Measurements from ENCODE around the gene ADAMTSL5.
"Not testable (repeated sequence)": the region's sequence is repeated elsewhere in the genome, so short reads cannot be mapped to it uniquely, and the experiment has no call there.

Gene ADAMTSL5

GRCh38 chr19:1523412-1524286, 10.8 kb upstream of the ADAMTSL5 start, which contains the start of gene PLK5:
TSS of gene PLK5 (plus strand) at chr19:1524077. CDS start at chr19:1526997, 2,920 bp downstream.
- no peak for DNase-seq (ENCODE audit: low read depth)
- H3K4me3 ChIP-seq (ENCODE audit: low read depth, low read length) = no peak within 1 kb of the TSS

GRCh38 chr19:1522838-1523237, 10.0 kb upstream of the ADAMTSL5 start:
- no peak for TF ChIP-seq CTCF (IDR thresholded peaks at IDR 0.05; ENCODE audit: low read depth, low read length, missing control alignments)
- DNase-seq (ENCODE audit: low read depth) = no peak

More at GRCh38 chr19:1523412-1524286, 10.8 kb upstream of the ADAMTSL5 start, which contains the start of gene PLK5:
- TF ChIP-seq CTCF (IDR thresholded peaks at IDR 0.05; ENCODE audit: low read depth, low read length, missing control alignments) = no peak

GRCh38 chr19:1522061-1522460, 9.2 kb upstream of the ADAMTSL5 start:
- no peak for TF ChIP-seq CTCF (IDR thresholded peaks at IDR 0.05; ENCODE audit: low read depth, low read length, missing control alignments)
- no peak for DNase-seq (ENCODE audit: low read depth)
- H3K4me3 ChIP-seq (ENCODE audit: low read depth, low read length) = no peak overlapping the region

More at GRCh38 chr19:1522838-1523237, 10.0 kb upstream of the ADAMTSL5 start:
- H3K4me3 ChIP-seq (ENCODE audit: low read depth, low read length) = no peak overlapping the region

GRCh38 chr19:1521636-1522035, 8.8 kb upstream of the ADAMTSL5 start:
- no peak overlapping the region for H3K4me3 ChIP-seq (ENCODE audit: low read depth, low read length)
- no peak for DNase-seq (ENCODE audit: low read depth)
- TF ChIP-seq CTCF (IDR thresholded peaks at IDR 0.05; ENCODE audit: low read depth, low read length, missing control alignments) = no peak

GRCh38 chr19:1520203-1520780, 7.5 kb upstream of the ADAMTSL5 start:
- no peak overlapping the region for H3K4me3 ChIP-seq (ENCODE audit: low read depth, low read length)
- no peak for DNase-seq (ENCODE audit: low read depth)
- TF ChIP-seq CTCF (IDR thresholded peaks at IDR 0.05; ENCODE audit: low read depth, low read length, missing control alignments) = no peak

- DNase-seq (ENCODE audit: low read depth); H3K4me3 ChIP-seq (ENCODE audit: low read depth, low read length): not testable (repeated sequence)
Measured at GRCh38 chr19:1519802-1520201, 7.0 kb upstream of the ADAMTSL5 start.

- DNase-seq (ENCODE audit: low read depth) = no peak
- no peak overlapping the region for H3K4me3 ChIP-seq (ENCODE audit: low read depth, low read length)
- TF ChIP-seq CTCF (IDR thresholded peaks at IDR 0.05; ENCODE audit: low read depth, low read length, missing control alignments) = no peak
Measured at GRCh38 chr19:1518471-1518870, 5.7 kb upstream of the ADAMTSL5 start.

Data from GM12864 (cell line).